Activated naive CD4-positive, alpha-beta T cell treated with anti-CD3 and anti-CD28 coated beads for 36 hours (primary cell): Measurements from ENCODE around the gene CEP170B. TPM values are rescaled to one million over a fixed set of nuclear protein-coding genes. Genes with fewer than 3 reads are reported as not detected.

Source experiments
- CTCF ChIA-PET: fragments of 350-600 bp; sonication (Branson Sonifier 250); formaldehyde crosslinking; loops from one replicate; lab custom pipeline; 2021; ENCODE audit warnings: antibody characterized with exemption; lab: Charles Lee
- DNase-seq: peaks from one replicate; pipeline ENCODE4 v3.0.0-alpha.2; 2020
- H3K27ac Mint-ChIP-seq: one replicate; pipeline ENCODE4 v1.8.0; 2021; ENCODE audit warnings: mild to moderate bottlenecking, mixed read lengths
- H3K27me3 Mint-ChIP-seq: one replicate; pipeline ENCODE4 v1.8.0; 2021; ENCODE audit warnings: low read depth, mixed read lengths
- H3K36me3 Mint-ChIP-seq: one replicate; pipeline ENCODE4 v1.8.0; 2021; ENCODE audit warnings: low read depth, mixed read lengths
- H3K4me1 Mint-ChIP-seq: one replicate; pipeline ENCODE4 v1.8.0; 2021; ENCODE audit warnings: low read depth, mixed read lengths
- H3K4me3 Mint-ChIP-seq: one replicate; pipeline ENCODE4 v1.8.0; 2021; ENCODE audit warnings: mild to moderate bottlenecking, moderate library complexity, mixed read lengths
- H3K9me3 Mint-ChIP-seq: one replicate; pipeline ENCODE4 v1.8.0; 2021; ENCODE audit warnings: mixed read lengths
- intact Hi-C: fragments of 100-400 bp; cut with micrococcal nuclease; formaldehyde crosslinking; loops from one replicate; pipeline ENCODE4 v1.15.1; 2023
- total RNA-seq, 2 experiments: library from RNA; stranded (reverse); gene quantifications; one replicate each; pipeline ENCODE4 v1.2.3, GENCODE V29; 2021

Gene CEP170B
- total RNA-seq, 2 experiments from 2014 or later = 3.3 TPM

DNA sequence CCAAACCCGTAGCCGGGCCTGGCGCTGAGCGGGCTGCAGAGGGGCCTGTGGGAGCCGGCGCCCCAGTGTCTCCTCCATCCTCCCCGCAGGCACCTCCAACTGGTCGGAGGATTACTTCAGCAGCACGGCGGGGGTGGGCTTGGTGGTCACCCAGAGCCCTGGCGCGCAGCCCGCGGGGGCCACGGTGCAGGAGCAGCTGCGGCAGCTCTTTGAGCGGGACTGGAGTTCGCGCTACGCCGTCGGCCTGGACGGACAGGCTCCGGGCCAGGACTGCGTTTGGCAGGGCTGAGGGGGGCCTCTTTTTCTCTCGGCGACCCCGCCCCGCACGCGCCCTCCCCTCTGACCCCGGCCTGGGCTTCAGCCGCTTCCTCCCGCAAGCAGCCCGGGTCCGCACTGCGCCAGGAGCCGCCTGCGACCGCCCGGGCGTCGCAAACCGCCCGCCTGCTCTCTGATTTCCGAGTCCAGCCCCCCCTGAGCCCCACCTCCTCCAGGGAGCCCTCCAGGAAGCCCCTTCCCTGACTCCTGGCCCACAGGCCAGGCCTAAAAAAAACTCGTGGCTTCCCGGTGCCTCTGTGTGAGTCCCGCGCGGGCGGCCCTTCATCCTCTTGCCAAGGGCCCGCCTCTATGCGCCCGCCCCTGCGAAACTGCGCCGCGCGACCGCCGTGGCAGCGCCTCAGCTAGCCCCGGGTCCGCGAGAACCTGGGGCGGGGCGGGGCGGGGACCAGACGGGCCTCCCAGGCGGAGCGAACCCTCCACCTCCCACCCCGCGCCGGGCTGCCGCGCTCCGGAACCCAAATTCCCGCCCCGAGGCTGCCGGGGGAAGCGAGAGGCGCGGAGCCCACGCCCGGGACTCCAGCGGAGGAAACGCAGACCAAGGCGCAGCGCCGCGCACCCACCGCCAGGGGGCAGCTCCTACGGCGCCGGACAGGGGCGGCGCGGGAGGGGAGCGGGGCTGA lies 67.9 kb downstream of the CEP170B start:
- DNase-seq = peak; percentile 91
- Mint-ChIP-seq H3K27me3 (peaks cover 11% of the 10 kb centered on the region), H3K4me1 (peaks cover 2% of the 10 kb centered on the region), H3K9me3 (no peaks in the 10 kb centered on the region), H3K4me3 (peak overlapping the region; percentile 56), H3K36me3 (no peaks in the 10 kb centered on the region), H3K27ac (no peak overlapping the region)
- CTCF ChIA-PET = no interaction called here
- intact Hi-C loops = loop anchor here (1.0 kb wide), 2 partner anchors 44 to 112 kb away; no protein-coding TSS in a partner anchor

DNA sequence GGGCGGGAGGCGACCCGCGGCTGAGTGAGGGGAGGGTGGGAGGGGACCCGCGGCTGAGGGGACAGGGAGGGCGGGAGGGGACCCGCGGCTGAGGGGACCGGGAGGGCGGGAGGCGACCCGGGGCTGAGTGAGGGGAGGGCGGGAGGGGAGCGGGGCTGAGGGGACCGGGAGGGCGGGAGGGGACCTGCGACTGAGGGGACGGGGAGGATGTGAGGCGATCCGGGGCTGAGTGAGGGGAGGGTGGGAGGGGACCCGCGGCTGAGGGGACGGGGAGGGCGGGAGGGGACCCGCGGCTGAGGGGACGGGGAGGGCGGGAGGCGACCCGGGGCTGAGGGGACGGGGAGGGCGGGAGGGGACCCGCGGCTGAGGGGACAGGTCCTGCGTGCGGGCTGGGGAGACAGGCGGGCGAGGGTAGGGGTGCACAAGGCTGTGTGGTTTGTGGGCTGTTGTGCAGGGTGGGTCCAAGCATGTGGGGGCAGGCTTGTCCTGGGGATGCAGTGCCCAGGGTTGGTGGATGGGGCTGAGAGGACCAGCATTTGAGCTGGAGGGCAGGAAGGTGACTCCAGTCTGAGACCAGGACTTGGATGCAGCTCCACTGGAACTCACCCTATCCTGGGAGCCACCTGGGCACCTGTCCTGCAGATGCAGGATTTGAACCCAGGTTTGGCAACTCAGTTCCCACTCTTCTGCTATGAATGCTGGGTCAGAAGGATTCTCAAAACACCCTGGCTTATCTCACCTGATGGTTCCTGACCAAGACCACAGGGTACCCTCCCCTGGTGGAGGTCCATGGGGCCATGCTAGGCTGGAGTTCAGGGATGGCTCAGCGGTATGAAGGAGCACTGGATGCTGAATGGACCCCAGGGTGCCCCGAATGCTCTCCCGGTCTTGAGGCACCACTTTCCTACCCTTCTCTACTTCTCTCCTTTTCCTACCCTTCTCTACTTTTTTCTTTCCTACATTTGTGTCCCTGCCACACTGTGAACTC lies 69.0 kb downstream of the CEP170B start:
- no peak for DNase-seq
- no peak overlapping the region for H3K27ac Mint-ChIP-seq
- peaks cover 11% of the 10 kb centered on the region for H3K27me3 Mint-ChIP-seq
- CTCF ChIA-PET = interaction anchor here (0.8 to 1.6 kb wide), 3 partner anchors 39 to 171 kb away, joined by 3 read pairs; no protein-coding TSS in a partner anchor
- no peaks in the 10 kb centered on the region for H3K36me3 Mint-ChIP-seq
- peak overlapping the region; percentile 47 for H3K4me3 Mint-ChIP-seq
- no peaks in the 10 kb centered on the region for H3K9me3 Mint-ChIP-seq
- intact Hi-C loops = loop anchor here (1.0 kb wide), 2 partner anchors 43 to 111 kb away; no protein-coding TSS in a partner anchor
- H3K4me1 Mint-ChIP-seq = peaks cover 2% of the 10 kb centered on the region

DNA sequence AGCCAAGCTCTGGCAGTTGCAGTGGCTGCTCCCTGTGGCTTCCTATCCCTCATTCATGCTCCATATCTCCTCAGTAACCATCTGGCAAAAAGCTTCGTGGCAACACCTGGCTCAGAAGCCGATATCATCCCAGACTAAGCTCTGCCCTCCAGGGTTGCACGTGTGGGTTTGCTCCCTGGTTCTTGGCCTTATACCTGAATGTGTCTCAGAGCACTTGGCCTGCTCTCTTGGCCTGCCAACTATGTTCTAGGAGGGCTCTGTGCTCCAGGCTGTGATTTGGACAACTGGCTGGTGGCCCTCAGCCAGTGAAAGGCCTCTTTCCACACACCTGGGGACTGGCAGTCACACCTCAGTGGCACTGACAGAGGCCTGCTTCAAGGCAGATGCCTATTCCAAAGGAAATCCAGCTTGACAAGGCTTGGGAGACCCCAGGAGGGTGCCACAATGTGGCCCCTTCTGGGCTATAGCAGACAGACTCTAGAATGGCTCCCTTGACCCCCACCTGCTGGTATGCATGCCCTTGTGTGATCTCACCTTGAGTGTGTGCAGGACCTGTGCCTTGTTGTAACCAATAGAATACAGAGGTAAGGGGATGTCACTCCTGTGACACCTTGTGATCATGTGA lies 70.1 kb downstream of the CEP170B start:
- Mint-ChIP-seq H3K36me3 (no peaks in the 10 kb centered on the region), H3K9me3 (no peaks in the 10 kb centered on the region), H3K4me3 (peak overlapping the region; percentile 5), H3K4me1 (peaks cover 2% of the 10 kb centered on the region), H3K27me3 (peaks cover 12% of the 10 kb centered on the region), H3K27ac (no peak overlapping the region)
- CTCF ChIA-PET = interaction anchor here (0.9 to 1.6 kb wide), 3 partner anchors 41 to 172 kb away, joined by 3 to 6 read pairs (median 3); no protein-coding TSS in a partner anchor
- intact Hi-C loops = no loop called here
- DNase-seq = no peak

DNA sequence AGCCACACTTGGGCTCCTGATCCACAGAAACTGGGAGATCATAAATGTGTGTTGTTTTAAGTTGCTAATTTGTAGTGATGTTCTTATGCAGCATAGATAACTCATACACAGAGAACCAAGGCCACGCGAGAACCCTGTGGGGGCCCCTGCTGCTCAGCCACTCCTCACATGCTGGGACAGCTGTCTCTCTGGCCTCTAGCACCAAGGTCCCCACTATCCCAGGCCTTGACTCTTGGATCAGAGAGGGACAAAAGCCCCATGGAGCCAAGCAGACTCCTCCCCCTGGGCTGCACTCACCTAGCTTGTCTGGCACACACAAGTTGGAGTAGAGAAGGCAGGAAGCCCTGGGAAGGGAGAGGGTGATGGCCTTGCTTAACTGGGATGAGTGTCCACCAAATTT lies 70.9 kb downstream of the CEP170B start:
- CTCF ChIA-PET = interaction anchor here (0.6 to 1.3 kb wide), 2 partner anchors 110 to 121 kb away, joined by 4 to 6 read pairs; no protein-coding TSS in a partner anchor
- H3K4me3 Mint-ChIP-seq = no peak overlapping the region
- H3K27ac Mint-ChIP-seq = no peak overlapping the region
- intact Hi-C loops = no loop called here
- no peaks in the 10 kb centered on the region for H3K36me3 Mint-ChIP-seq
- H3K4me1 Mint-ChIP-seq = peaks cover 2% of the 10 kb centered on the region
- H3K9me3 Mint-ChIP-seq = no peaks in the 10 kb centered on the region
- peaks cover 18% of the 10 kb centered on the region for H3K27me3 Mint-ChIP-seq
- DNase-seq = no peak

DNA sequence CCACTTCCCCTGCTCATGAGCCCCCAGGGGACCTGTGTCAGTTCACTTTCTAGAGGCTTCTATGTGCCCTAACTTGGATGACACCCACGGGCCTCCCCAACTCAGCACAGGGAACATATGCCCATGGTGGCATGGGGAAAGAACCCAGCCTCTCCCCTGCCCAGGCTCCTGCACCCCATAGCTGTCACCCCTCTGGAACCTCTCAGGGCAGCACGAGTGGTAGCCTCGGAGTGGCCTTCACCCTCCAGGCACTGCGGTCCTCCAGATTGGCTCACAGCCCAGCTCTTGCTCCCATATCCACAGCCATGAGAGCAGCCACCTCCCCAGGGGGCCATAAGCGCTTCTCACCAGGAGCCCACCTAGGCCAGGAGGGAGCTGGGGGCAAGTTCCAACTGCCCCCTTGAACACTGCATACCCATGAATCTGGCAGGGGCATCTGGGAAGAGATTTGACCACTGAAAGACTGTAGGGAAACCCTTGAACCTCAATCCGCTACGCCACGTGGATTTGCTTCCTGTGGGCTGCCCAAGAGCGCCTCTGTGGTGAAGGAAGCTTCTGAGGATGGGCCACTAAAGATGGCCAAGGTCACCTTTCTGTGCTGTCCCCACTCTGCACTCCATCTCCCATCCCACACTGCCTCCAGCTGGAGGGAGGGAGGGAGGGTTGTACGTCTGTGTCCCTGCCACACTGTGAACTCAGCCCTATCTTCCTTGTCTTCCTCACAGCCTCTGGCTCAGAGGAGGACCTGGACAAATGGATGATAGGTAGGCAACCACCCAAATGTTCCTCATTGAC lies 71.5 kb downstream of the CEP170B start:
- Mint-ChIP-seq H3K27ac (no peak overlapping the region), H3K4me1 (peaks cover 2% of the 10 kb centered on the region), H3K27me3 (peaks cover 18% of the 10 kb centered on the region), H3K36me3 (no peaks in the 10 kb centered on the region), H3K9me3 (no peaks in the 10 kb centered on the region), H3K4me3 (no peak overlapping the region)
- no peak for DNase-seq
- CTCF ChIA-PET = no interaction called here
- intact Hi-C loops = no loop called here

DNA sequence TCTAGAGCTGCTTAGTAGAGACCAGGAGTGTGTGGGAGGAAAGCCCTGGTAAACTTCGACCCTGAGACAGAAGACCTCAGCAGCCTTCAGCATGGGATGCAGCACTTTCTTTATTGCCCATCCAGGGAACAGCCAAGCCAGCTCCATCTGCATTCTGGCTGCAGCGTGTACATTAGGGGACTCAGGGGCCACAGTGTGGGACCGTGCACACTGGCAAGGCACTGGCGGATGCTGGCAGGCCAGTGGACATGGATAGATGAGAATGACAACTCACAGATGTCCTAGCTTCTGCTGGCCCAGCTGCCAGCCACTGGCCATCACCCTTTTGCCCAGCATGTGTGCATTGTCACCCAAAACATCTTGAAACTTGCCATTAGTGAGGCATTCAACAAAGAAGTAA lies 72.1 kb downstream of the CEP170B start:
- Mint-ChIP-seq H3K27ac (no peak overlapping the region), H3K9me3 (no peaks in the 10 kb centered on the region), H3K36me3 (no peaks in the 10 kb centered on the region), H3K27me3 (peaks cover 18% of the 10 kb centered on the region), H3K4me3 (no peak overlapping the region), H3K4me1 (peaks cover 2% of the 10 kb centered on the region)
- CTCF ChIA-PET = no interaction called here
- no peak for DNase-seq
- intact Hi-C loops = no loop called here

DNA sequence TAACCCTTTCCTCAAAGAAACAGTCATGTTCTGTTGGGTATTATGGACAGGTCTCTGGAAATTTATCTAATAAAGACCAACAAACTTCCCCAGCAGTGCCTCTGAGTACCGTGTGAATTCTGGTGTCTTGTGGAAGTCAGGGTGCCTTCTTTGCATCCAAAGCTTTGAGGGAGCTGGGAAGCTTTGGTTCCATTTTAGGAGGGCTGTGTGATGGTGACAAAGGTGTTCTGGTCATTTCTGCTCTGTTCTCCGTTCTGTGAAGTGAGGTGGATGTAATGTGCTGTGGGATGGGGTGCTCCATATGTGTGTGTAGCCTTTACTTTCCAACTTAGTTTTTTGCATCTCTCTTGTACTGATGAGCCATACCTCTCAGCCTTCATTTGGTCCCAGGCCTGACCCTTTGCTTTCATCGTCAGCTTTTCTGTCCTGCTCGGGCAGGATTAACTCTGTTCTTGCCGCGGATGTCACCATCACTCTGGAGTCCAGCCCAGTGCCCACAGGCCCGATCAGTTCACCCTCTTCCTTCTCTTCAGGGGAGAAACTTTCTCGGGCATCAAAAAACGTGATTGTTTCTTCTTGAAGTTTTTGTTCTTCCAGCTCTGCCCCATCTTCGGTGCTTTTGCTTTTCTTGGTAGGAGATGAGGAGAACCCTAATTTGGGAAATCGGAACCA lies 72.8 kb downstream of the CEP170B start:
- Mint-ChIP-seq H3K27ac (no peak overlapping the region), H3K27me3 (peaks cover 18% of the 10 kb centered on the region), H3K4me1 (peaks cover 2% of the 10 kb centered on the region), H3K36me3 (no peaks in the 10 kb centered on the region), H3K4me3 (no peak overlapping the region), H3K9me3 (no peaks in the 10 kb centered on the region)
- DNase-seq = no peak
- intact Hi-C loops = no loop called here
- CTCF ChIA-PET = interaction anchor here (1.4 kb wide), 1 partner anchor 108 kb away, joined by 3 read pairs; no protein-coding TSS in a partner anchor

DNA sequence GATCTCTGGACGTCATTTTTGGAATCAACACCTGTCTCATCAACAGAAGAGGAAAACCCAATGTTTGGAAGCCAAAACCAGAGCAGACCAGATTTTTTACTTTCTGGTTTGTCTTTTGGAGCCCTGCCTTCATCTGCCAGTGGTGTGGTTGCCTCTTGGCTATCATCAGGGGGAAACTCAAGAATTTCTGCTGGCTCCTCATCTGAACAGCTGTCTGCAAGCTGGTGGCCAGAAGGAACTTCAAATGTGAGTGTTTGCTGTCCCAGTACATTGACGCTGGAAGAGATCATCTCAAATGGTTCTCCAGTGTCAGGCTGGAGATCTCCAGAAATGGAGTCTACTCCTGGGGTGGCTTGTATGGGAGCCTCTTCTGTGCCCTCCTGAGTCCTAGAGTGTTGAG lies 73.4 kb downstream of the CEP170B start:
- Mint-ChIP-seq H3K4me3 (no peak overlapping the region), H3K27ac (no peak overlapping the region), H3K36me3 (no peaks in the 10 kb centered on the region), H3K4me1 (peaks cover 2% of the 10 kb centered on the region), H3K9me3 (no peaks in the 10 kb centered on the region), H3K27me3 (peaks cover 18% of the 10 kb centered on the region)
- CTCF ChIA-PET = interaction anchor here (1.4 kb wide), 1 partner anchor 107 kb away, joined by 3 read pairs; no protein-coding TSS in a partner anchor
- intact Hi-C loops = no loop called here
- no peak for DNase-seq

DNA sequence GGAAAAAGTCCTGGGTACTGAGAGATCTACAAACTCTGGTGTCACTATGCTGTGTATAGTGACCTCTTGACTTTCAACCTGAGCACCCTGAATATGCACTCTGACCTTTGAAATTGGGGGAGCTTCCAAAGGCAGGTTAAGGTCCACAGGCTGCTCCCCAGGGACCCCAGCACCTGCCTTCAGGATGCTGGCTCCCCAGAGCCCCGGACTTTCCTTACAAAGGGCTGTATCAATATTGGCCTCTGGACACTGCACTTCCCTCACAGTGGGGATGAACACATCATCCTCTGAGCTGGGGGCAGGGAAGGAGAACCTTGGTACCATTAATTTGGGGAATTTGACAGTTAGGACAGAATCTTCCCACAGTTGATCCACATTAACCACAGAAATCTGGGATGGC lies 73.9 kb downstream of the CEP170B start:
- intact Hi-C loops = no loop called here
- Mint-ChIP-seq H3K36me3 (no peaks in the 10 kb centered on the region), H3K4me3 (no peak overlapping the region), H3K27ac (no peak overlapping the region), H3K4me1 (peaks cover 2% of the 10 kb centered on the region), H3K9me3 (no peaks in the 10 kb centered on the region), H3K27me3 (peaks cover 18% of the 10 kb centered on the region)
- CTCF ChIA-PET = interaction anchor here (0.5 to 1.4 kb wide), 2 partner anchors 59 to 107 kb away, joined by 3 read pairs; no protein-coding TSS in a partner anchor
- DNase-seq = no peak

DNA sequence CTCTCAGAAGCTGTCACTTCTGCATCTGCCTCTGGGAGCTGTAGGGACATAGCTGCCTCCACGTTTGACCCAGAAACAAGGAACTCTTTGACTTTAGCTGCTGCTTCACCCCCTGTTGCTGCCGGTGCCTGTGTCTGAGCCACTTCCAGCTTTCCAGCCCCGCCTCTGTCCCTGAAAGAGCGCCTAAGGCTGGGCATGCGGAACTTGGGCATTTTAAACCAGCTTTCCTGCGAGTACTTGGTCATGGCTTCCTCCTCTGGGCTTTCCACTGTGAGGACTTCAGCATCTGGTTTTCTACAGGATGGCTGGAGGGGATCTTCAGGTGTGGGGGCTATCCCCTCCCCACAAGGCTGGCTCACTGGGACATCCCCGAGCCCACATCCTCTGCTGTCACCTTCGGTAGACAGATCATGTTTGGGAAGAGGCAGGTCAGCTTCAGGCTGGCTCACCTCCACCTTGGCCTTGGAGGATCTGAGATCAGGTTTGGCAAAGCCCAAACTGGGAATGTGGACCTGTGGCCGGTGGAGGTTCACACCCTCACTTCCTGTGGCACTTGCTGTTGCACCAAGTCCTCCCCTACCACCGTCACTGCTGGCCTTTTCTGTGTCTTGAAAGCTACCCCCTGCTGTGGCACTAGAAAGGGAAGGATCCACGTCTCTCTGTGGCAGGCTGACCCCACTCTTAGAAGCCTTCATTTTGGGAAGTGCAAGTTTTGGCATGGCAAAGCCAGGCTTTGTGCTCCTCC lies 74.8 kb downstream of the CEP170B start:
- Mint-ChIP-seq H3K36me3 (no peaks in the 10 kb centered on the region), H3K4me3 (no peak overlapping the region), H3K27ac (no peak overlapping the region), H3K27me3 (peaks cover 12% of the 10 kb centered on the region), H3K4me1 (no peaks in the 10 kb centered on the region), H3K9me3 (no peaks in the 10 kb centered on the region)
- intact Hi-C loops = no loop called here
- CTCF ChIA-PET = interaction anchor here (1.5 kb wide), 1 partner anchor 36 kb away, joined by 4 read pairs; no protein-coding TSS in a partner anchor
- DNase-seq = no peak
